HPDE6-E6E7 (cell line): ENCODE measurements around the gene GLRA1.

ENCODE experiments used
- DNase-seq: peaks from one replicate; pipeline ENCODE4 v3.0.0; 2011; ENCODE audit warnings: missing footprints; ENCODE audit errors: extremely low spot score

Gene GLRA1

GRCh38 chr5:151924564-151925301 lies at the start of gene GLRA1:
GLRA1 (minus strand) TSS chr5:151924851; CDS start chr5:151924549, 302 bp downstream.
- DNase-seq, result peak; percentile 20

GRCh38 chr5:151970885-151971284 lies 46.2 kb upstream of the GLRA1 start:
- no peak for DNase-seq

- no peak for DNase-seq
Measured at GRCh38 chr5:151967865-151968264, 43.2 kb upstream of the GLRA1 start.

GRCh38 chr5:151966046-151966445 lies 41.4 kb upstream of the GLRA1 start:
- no peak for DNase-seq

GRCh38 chr5:151964471-151964870 lies 39.8 kb upstream of the GLRA1 start:
- DNase-seq, result no peak

GRCh38 chr5:151961557-151961956 lies 36.9 kb upstream of the GLRA1 start:
- no peak for DNase-seq

- no peak for DNase-seq
Measured at GRCh38 chr5:151958111-151958510, 33.5 kb upstream of the GLRA1 start.

GRCh38 chr5:151956725-151957124 lies 32.1 kb upstream of the GLRA1 start:
- no peak for DNase-seq

- DNase-seq, result no peak
Measured at GRCh38 chr5:151954255-151954654, 29.6 kb upstream of the GLRA1 start.

GRCh38 chr5:151953833-151954232 lies 29.2 kb upstream of the GLRA1 start:
- no peak for DNase-seq

GRCh38 chr5:151952238-151952637 lies 27.6 kb upstream of the GLRA1 start:
- no peak for DNase-seq

- no peak for DNase-seq
Measured at GRCh38 chr5:151950706-151951105, 26.1 kb upstream of the GLRA1 start.

- no peak for DNase-seq
Measured at GRCh38 chr5:151949701-151950308, 25.2 kb upstream of the GLRA1 start.

GRCh38 chr5:151949113-151949512 lies 24.5 kb upstream of the GLRA1 start:
- no peak for DNase-seq

GRCh38 chr5:151947931-151948608 lies 23.4 kb upstream of the GLRA1 start:
- no peak for DNase-seq

- DNase-seq, result no peak
Measured at GRCh38 chr5:151937851-151938250, 13.2 kb upstream of the GLRA1 start.

- DNase-seq, result no peak
Measured at GRCh38 chr5:151935135-151935695, 10.6 kb upstream of the GLRA1 start.

- no peak for DNase-seq
Measured at GRCh38 chr5:151931260-151931659, 6.6 kb upstream of the GLRA1 start.

- no peak for DNase-seq
Measured at GRCh38 chr5:151926188-151926587, 1.5 kb upstream of the GLRA1 start.

GRCh38 chr5:151925340-151925739 lies 689 bp upstream of the GLRA1 start:
- DNase-seq, result no peak

GRCh38 chr5:151923866-151924476 lies 680 bp downstream of the GLRA1 start:
- no peak for DNase-seq

GRCh38 chr5:151921916-151922315 lies 2.7 kb downstream of the GLRA1 start:
- no peak for DNase-seq
